ENCODE measurements around the gene LAT. TPM values are rescaled to one million over a fixed set of nuclear protein-coding genes. Genes with fewer than 3 reads are reported as not detected.

The LAT gene
- polyA plus RNA-seq, 1 donor from 2014 or later, result 8.3 TPM

GRCh38 chr16:29030086-29030840, 45.4 kb downstream of the LAT start:
- Mint-ChIP-seq H3K4me1 (peaks cover 0 to 11% (median 5%) of the 10 kb centered on the region in 3 donors), H3K27me3 (peaks cover 18% of the 10 kb centered on the region), H3K9me3 (no peaks in the 10 kb centered on the region), H3K27ac (no peak overlapping the region), H3K36me3 (no peaks in the 10 kb centered on the region), H3K4me3 (no peak overlapping the region)

Other genes with a start within 250 kb of the LAT start
- gene NPIPB9, start 233.3 kb upstream of the LAT start, polyA plus RNA-seq, result 0.31 TPM
- 35.9 TPM for gene ATXN2L, start 162.1 kb upstream of the LAT start, polyA plus RNA-seq
- gene TUFM, start 138.7 kb upstream of the LAT start, polyA plus RNA-seq, result 139 TPM
- 5.2 TPM for gene SH2B1, start 121.2 kb upstream of the LAT start, polyA plus RNA-seq
- not detected for gene ATP2A1, start 106.6 kb upstream of the LAT start, polyA plus RNA-seq
- gene RABEP2, start 59.8 kb upstream of the LAT start, polyA plus RNA-seq, result 31.7 TPM
- 185 TPM for gene CD19, start 53.1 kb upstream of the LAT start, polyA plus RNA-seq
- gene NFATC2IP, start 34.1 kb upstream of the LAT start, polyA plus RNA-seq, result 29.6 TPM
- 20.9 TPM for gene SPNS1, start 10.3 kb upstream of the LAT start, polyA plus RNA-seq